Cardiac fibroblast (primary cell): ENCODE data around the gene WNT5A.
A peak's percentile ranks its signal among the peaks of the same experiment; 100 is the strongest.

Experiments
- DNase-seq, 2 donors: peaks; one replicate each; pipeline versions ENCODE4 v3.0.0 to v3.0.0-alpha.2; 2010; ENCODE audit warnings: low read depth in 2 of 2
- H3K4me3 ChIP-seq, 2 donors: replicated peaks in 1 of 2; 1 replicate in 1 of 2; 2 replicates in 1 of 2; pipeline ENCODE4 v1.5.1; 2011; ENCODE audit warnings: low read depth in 2 of 2, low read length in 2 of 2, mild to moderate bottlenecking in 2 of 2, moderate library complexity in 1 of 2
- TF ChIP-seq, protein P1 (sequence below): IDR thresholded peaks from one replicate; pipeline ENCODE4 v1.5.1; 2011; ENCODE audit warnings: low read depth, mild to moderate bottlenecking, low read length, inconsistent platforms

WNT5A gene

DNA sequence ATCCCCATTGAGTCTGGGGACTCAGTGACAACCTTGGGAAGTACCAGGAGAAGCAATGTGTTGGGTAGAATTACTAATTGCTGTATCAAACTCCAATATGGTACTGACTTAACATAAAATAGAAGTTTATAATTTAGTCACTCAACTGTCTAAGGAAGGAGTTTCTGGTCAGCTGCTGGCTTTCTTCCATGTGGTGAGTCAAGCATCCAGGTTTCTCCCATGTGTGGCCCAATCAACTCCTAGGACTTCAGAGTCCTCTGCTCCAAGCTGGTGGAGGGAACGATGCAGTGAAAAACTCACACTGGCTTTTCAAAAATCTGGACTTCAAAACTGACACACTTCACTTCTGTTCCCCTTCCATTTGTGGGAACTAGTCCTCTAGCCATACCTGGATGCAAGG, 25.2 kb downstream of the WNT5A start:
- peak; percentile 43 to 85 for DNase-seq
- no peak overlapping the region for H3K4me3 ChIP-seq
- TF ChIP-seq, protein P1, sequence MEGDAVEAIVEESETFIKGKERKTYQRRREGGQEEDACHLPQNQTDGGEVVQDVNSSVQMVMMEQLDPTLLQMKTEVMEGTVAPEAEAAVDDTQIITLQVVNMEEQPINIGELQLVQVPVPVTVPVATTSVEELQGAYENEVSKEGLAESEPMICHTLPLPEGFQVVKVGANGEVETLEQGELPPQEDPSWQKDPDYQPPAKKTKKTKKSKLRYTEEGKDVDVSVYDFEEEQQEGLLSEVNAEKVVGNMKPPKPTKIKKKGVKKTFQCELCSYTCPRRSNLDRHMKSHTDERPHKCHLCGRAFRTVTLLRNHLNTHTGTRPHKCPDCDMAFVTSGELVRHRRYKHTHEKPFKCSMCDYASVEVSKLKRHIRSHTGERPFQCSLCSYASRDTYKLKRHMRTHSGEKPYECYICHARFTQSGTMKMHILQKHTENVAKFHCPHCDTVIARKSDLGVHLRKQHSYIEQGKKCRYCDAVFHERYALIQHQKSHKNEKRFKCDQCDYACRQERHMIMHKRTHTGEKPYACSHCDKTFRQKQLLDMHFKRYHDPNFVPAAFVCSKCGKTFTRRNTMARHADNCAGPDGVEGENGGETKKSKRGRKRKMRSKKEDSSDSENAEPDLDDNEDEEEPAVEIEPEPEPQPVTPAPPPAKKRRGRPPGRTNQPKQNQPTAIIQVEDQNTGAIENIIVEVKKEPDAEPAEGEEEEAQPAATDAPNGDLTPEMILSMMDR: no peak

DNA sequence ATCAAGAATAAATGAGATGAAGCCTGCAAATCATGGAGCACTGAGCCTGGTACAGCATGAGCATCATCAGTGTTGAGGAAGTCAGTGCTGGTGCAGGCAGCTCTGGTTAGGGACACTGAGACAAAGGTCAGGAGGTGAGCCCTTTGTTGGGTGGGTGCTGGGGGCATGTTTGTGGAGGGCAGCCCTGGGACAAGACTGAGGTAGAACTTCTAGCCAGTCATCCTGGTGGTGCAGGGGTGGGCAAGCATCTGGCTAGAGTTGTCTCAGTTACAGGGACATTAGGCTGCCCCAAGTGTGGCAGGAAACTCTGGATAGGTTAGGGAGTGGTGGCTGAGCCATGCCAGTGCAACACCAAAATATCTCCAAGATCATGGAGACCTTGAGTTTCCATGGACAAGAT, 27.3 kb downstream of the WNT5A start:
- DNase-seq: no peak
- TF ChIP-seq, protein P1: no peak
- no peak overlapping the region for H3K4me3 ChIP-seq

DNA sequence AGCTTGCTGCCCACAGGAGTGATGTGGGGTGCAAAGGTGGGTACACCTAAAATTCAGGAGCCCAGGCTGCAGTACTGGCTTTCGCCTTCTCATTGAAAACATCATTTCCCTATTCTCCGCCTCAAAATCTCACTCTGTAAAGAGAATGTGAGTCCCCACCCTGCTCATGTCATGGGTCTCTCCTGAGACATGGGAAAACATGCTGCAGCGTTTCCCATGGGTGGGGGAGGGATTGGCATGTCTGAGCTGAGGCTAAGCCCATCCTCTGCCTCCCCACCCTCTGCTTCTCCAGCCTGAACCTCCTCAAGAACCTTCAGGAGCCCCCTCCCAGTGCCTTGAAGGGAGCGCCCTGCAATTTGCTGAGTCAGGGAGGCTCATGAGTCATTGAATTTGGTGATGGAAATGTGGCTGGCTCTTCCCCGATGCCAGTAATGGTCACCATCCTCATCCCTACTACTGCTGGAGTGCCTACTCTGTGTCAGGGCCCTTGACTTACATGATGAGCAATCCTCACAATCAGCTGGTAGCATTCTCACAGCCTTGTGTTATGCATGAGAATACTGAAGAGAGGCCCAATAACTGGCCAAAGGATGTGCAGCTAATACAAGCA, 28.8 kb downstream of the WNT5A start:
- TF ChIP-seq, protein P1: no peak
- H3K4me3 ChIP-seq: no peak overlapping the region
- DNase-seq: no peak

DNA sequence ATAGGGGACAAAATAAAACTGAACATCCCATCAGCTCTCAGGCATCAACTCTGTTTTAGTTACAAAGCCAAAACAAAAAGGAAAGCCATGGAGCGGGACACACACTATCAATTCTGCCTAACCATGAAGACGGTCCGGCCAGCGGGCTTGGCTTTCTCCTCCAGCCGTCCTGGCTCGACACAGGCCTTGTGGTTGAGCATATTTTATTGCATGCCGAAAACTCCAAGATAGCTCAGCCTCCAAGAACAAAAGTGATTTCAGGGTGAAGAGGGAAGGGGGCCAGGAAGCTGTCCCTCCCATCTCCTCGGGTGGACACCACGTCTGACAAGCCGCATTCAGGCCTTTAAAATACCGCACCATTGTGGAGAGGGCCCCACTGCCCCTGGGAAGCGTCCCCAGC, 31.2 kb downstream of the WNT5A start:
- TF ChIP-seq, protein P1: no peak
- no peak overlapping the region for H3K4me3 ChIP-seq
- no peak for DNase-seq

DNA sequence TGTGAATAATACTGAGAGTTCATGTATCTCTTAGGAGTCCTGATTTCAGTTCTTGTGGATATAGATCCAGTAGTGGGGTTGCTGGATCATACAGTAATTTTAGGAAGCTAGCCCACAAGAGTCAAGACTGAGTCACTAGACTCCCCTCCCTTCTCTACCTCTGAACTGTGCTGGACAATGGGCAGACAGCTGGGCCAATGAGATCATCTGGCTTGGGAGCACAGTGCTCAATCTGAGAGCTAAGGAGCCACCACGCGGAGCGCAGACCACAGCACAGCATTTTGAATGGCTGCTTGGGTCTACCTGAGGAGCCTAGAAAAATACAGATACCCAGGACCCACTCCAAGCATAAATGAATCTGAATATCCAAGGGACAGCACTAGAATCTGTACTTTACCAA, 32.5 kb downstream of the WNT5A start:
- TF ChIP-seq, protein P1: no peak
- DNase-seq: peak in 1 of 2 donors; percentile 49
- no peak overlapping the region for H3K4me3 ChIP-seq

DNA sequence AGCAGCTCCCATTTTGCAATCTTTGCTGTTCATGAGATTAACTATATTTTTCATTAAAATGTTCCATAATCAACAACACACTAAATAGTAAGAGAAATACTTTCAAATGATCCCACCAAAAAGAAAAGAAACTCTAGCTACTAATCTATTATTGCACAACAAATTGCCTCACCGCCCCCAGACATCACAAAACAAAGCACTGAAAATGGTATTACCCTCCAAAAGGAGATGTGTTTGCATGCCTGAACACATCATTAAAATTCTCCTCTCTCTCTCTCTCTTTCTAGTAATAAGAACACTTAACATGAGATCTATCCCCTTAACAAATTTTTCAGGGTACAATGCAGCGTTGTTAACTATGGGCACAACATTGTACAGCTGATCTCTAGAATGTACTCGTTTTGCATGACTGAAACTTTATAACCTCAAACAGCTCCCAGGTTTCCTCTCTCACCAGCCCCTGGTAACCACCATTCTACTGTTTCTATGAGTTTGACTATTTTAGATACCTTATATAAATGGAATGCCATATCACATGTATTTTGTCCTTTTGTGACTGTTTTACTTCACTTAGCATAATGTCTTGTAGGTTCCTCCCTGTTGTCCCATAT, 33.1 kb downstream of the WNT5A start:
- TF ChIP-seq, protein P1: no peak
- H3K4me3 ChIP-seq: no peak overlapping the region
- no peak for DNase-seq

DNA sequence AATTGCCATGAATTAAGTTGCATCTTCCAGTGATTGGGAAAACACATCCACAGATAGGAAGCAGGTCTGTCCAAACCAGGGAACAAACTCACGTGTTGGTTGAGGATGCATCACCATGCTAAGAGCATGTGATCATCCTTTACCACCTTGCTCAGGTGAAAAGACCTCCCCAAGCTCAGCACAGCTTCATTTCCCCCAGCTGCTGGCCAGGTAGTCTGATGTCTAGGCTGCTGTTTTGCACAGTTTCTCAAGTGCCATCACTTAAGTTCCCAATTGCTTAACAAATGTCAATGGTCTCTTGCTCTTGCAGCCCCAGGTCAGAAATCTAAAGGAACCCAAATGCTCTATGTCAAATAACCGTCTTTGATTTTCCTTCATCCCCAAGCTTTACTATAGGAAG, 34.2 kb downstream of the WNT5A start:
- no peak for DNase-seq
- H3K4me3 ChIP-seq: no peak overlapping the region
- TF ChIP-seq, protein P1: no peak
